CD4-positive, alpha-beta T cell (primary cell): Measurements from ENCODE around the gene RINL. TPM values are rescaled to one million over a fixed set of nuclear protein-coding genes. Genes with fewer than 3 reads are reported as not detected.
A peak's percentile ranks its signal among the peaks of the same experiment; 100 is the strongest.

Experiments
- ATAC-seq: fragments of 200-7000 bp; cut with Tn5 transposase; one replicate; pipeline ENCODE4 v1.10.0; 2022; ENCODE audit warnings: mild to moderate bottlenecking; ENCODE audit not compliant: poor library complexity
- CTCF ChIA-PET: fragments of 350-600 bp; sonication (Branson Sonifier 250); formaldehyde crosslinking; loops from one replicate; lab custom pipeline; 2021; ENCODE audit warnings: antibody characterized with exemption, inconsistent platforms; lab: Charles Lee
- POLR2A ChIA-PET: fragments of 350-600 bp; sonication (Branson Sonifier 250); formaldehyde crosslinking; loops from one replicate; lab custom pipeline; 2021; ENCODE audit warnings: antibody characterized with exemption, inconsistent platforms; lab: Charles Lee
- DNase-seq, 14 experiments: peaks; one replicate each; pipeline ENCODE4 v3.0.0-alpha.2; 2013 to 2020; ENCODE audit warnings: mixed read lengths in 2 of 14
- H3K27ac ChIP-seq, 2 donors: one replicate each; pipeline versions ENCODE4 v1.5.1 to v1.7.0; 2013; ENCODE audit warnings: low read length in 2 of 2, low read depth in 1 of 2, mild to moderate bottlenecking in 1 of 2
- H3K27me3 ChIP-seq, 2 experiments: 1 replicate in 1 of 2; 2 replicates in 1 of 2; pipeline versions ENCODE4 v1.6.1 to v1.7.0; 2013; ENCODE audit warnings: low read length in 2 of 2, control low read depth in 1 of 2, mild to moderate bottlenecking in 1 of 2, moderate library complexity in 1 of 2; ENCODE audit not compliant: insufficient read depth in 2 of 2, control insufficient read depth in 1 of 2
- H3K36me3 ChIP-seq: one replicate; pipeline ENCODE4 v1.6.1; 2013; ENCODE audit warnings: low read length, control low read depth; ENCODE audit not compliant: insufficient read depth
- H3K4me1 ChIP-seq: one replicate; pipeline ENCODE4 v1.6.1; 2013; ENCODE audit warnings: low read length, control low read depth; ENCODE audit not compliant: insufficient read depth
- H3K4me3 ChIP-seq: one replicate; pipeline ENCODE4 v1.5.1; 2013; ENCODE audit warnings: mild to moderate bottlenecking, low read length, moderate library complexity
- H3K9me3 ChIP-seq, 2 experiments: 1 replicate in 1 of 2; 2 replicates in 1 of 2; pipeline versions ENCODE4 v1.6.1 to v1.7.0; 2013; ENCODE audit warnings: low read length in 2 of 2, mild to moderate bottlenecking in 2 of 2, control low read depth in 1 of 2, moderate library complexity in 1 of 2; ENCODE audit not compliant: control insufficient read depth in 1 of 2, insufficient read depth in 1 of 2
- H3K27ac Mint-ChIP-seq: one replicate; pipeline ENCODE4 v1.8.0; 2020; ENCODE audit warnings: mixed read lengths
- H3K27me3 Mint-ChIP-seq: one replicate; pipeline ENCODE4 v1.8.0; 2021; ENCODE audit warnings: mixed read lengths
- H3K36me3 Mint-ChIP-seq: one replicate; pipeline ENCODE4 v1.8.0; 2021; ENCODE audit warnings: low read depth, mixed read lengths
- H3K4me1 Mint-ChIP-seq: one replicate; pipeline ENCODE4 v1.8.0; 2021; ENCODE audit warnings: low read depth, mixed read lengths
- H3K4me3 Mint-ChIP-seq: one replicate; pipeline ENCODE4 v1.8.0; 2020; ENCODE audit warnings: mild to moderate bottlenecking, mixed read lengths
- H3K9me3 Mint-ChIP-seq: one replicate; pipeline ENCODE4 v1.8.0; 2020; ENCODE audit warnings: mixed read lengths
- CTCF ChIP-seq: fragments of 200-600 bp; IDR thresholded peaks from one replicate; pipeline ENCODE4 v1.8.0; 2022; ENCODE audit warnings: antibody characterized with exemption, mild to moderate bottlenecking
- intact Hi-C, 2 experiments: fragments of 100-400 bp; cut with DNase I in 1 of 2; cut with micrococcal nuclease in 1 of 2; formaldehyde crosslinking; loops; one replicate each; pipeline versions ENCODE4 v1.15.1 to v1.9.0; 2023 to 2025; cut with DNase I, micrococcal nuclease
- total RNA-seq, 174 experiments: library from RNA in 2 of 174; stranded (reverse) in 2 of 174; gene quantifications; one replicate each; pipeline ENCODE4 v1.2.3 and lab custom pipeline; 2021 to 2026

Gene RINL
- total RNA-seq, 2 experiments from 2014 or later: 19.5 to 21.3 TPM

GRCh38 chr19:38915329-38916321 lies 37.5 kb upstream of the RINL start:
- H3K9me3 Mint-ChIP-seq: no peaks in the 10 kb centered on the region
- Histone ChIP-seq H3K9me3 (no peaks in the 10 kb centered on the region), H3K4me3 (no peak overlapping the region), H3K27me3 (no peaks in the 10 kb centered on the region), H3K36me3 (peaks cover 6% of the 10 kb centered on the region), H3K27ac (no peak overlapping the region), H3K4me1 (peaks cover 3% of the 10 kb centered on the region)
- ATAC-seq: no peak
- H3K4me3 Mint-ChIP-seq: no peak overlapping the region
- H3K27me3 Mint-ChIP-seq: no peaks in the 10 kb centered on the region
- H3K4me1 Mint-ChIP-seq: no peaks in the 10 kb centered on the region
- H3K27ac Mint-ChIP-seq: no peak overlapping the region
- intact Hi-C loops: no loop called here
- peak in 1 of 14 experiments; percentile 14 for DNase-seq
- POLR2A ChIA-PET: no interaction called here
- H3K36me3 Mint-ChIP-seq: no peaks in the 10 kb centered on the region
- TF ChIP-seq CTCF: no peak
- CTCF ChIA-PET: no interaction called here

GRCh38 chr19:38913958-38914357 lies 35.9 kb upstream of the RINL start:
- Mint-ChIP-seq H3K36me3 (no peaks in the 10 kb centered on the region), H3K4me1 (peaks cover under 1% of the 10 kb centered on the region), H3K9me3 (no peaks in the 10 kb centered on the region), H3K4me3 (no peak overlapping the region), H3K27ac (no peak overlapping the region), H3K27me3 (no peaks in the 10 kb centered on the region)
- ChIA-PET CTCF (interaction anchor here (0.6 kb wide), 1 partner anchor 603 kb away, joined by 3 read pairs; no protein-coding TSS in a partner anchor), POLR2A (no interaction called here)
- intact Hi-C loops: no loop called here
- Histone ChIP-seq H3K4me1 (peaks cover 6% of the 10 kb centered on the region), H3K9me3 (no peaks in the 10 kb centered on the region), H3K27me3 (no peaks in the 10 kb centered on the region), H3K27ac (no peak overlapping the region), H3K36me3 (peaks cover 6% of the 10 kb centered on the region), H3K4me3 (no peak overlapping the region)
- DNase-seq (no peak), ATAC-seq (no peak)
- no peak for TF ChIP-seq CTCF

GRCh38 chr19:38912600-38913514 lies 34.8 kb upstream of the RINL start:
- POLR2A ChIA-PET: no interaction called here
- Mint-ChIP-seq H3K27me3 (no peaks in the 10 kb centered on the region), H3K27ac (no peak overlapping the region), H3K4me3 (no peak overlapping the region), H3K9me3 (no peaks in the 10 kb centered on the region), H3K4me1 (peaks cover 7% of the 10 kb centered on the region), H3K36me3 (peaks cover 6% of the 10 kb centered on the region)
- H3K27ac ChIP-seq: no peak overlapping the region
- no peaks in the 10 kb centered on the region for H3K27me3 ChIP-seq
- no peak for DNase-seq
- ATAC-seq: no peak
- H3K9me3 ChIP-seq: no peaks in the 10 kb centered on the region
- intact Hi-C loops: no loop called here
- peaks cover 11% of the 10 kb centered on the region for H3K4me1 ChIP-seq
- TF ChIP-seq CTCF: no peak
- peaks cover 12% of the 10 kb centered on the region for H3K36me3 ChIP-seq
- no peak overlapping the region for H3K4me3 ChIP-seq
- CTCF ChIA-PET: interaction anchor here (0.6 kb wide), 1 partner anchor 504 kb away, joined by 3 read pairs; no protein-coding TSS in a partner anchor
